Smooth muscle cell (in vitro differentiated cells): ENCODE data around the gene SSNA1. TPM values are rescaled to one million over a fixed set of nuclear protein-coding genes. Genes with fewer than 3 reads are reported as not detected.

ENCODE experiments used
- DNase-seq: peaks from one replicate; lab custom pipeline; 2025; ENCODE audit not compliant: unreplicated experiment; lab: John Stamatoyannopoulos, UW
- H2AFZ ChIP-seq: fragments of 200-600 bp; sonication (generic); 2 replicates; pipeline ENCODE4 v1.6.0; 2016; ENCODE audit warnings: antibody characterized with exemption, low read depth, mild to moderate bottlenecking
- H3F3A ChIP-seq: fragments of 200-600 bp; sonication (generic); 2 replicates; pipeline ENCODE4 v1.6.0; 2017; ENCODE audit warnings: antibody characterized with exemption, low read depth
- H3K27ac ChIP-seq: fragments of 200-600 bp; sonication (generic); 2 replicates; pipeline ENCODE4 v1.5.1; 2016; ENCODE audit warnings: low read depth, mild to moderate bottlenecking
- H3K27me3 ChIP-seq: fragments of 200-600 bp; sonication (generic); 2 replicates; pipeline ENCODE4 v1.6.1; 2016; ENCODE audit warnings: low read depth, mild to moderate bottlenecking
- H3K36me3 ChIP-seq: fragments of 200-600 bp; sonication (generic); 2 replicates; pipeline ENCODE4 v1.5.1; 2016; ENCODE audit warnings: low read depth
- H3K4me1 ChIP-seq: fragments of 200-600 bp; sonication (generic); 2 replicates; pipeline ENCODE4 v1.5.1; 2016; ENCODE audit warnings: low read depth
- H3K4me2 ChIP-seq: fragments of 200-600 bp; sonication (generic); 2 replicates; pipeline ENCODE4 v1.6.0; 2016; ENCODE audit warnings: mild to moderate bottlenecking
- H3K4me3 ChIP-seq: fragments of 200-600 bp; sonication (generic); 2 replicates; pipeline ENCODE4 v1.5.1; 2016; ENCODE audit warnings: mild to moderate bottlenecking
- H3K79me2 ChIP-seq: fragments of 200-600 bp; sonication (generic); 2 replicates; pipeline ENCODE4 v1.6.0; 2016; ENCODE audit warnings: low read depth, mild to moderate bottlenecking
- H3K9ac ChIP-seq: fragments of 200-600 bp; sonication (generic); 2 replicates; pipeline ENCODE4 v1.6.0; 2016; ENCODE audit warnings: low read depth
- H3K9me3 ChIP-seq: fragments of 200-600 bp; sonication (generic); replicated peaks from 2 replicates; pipeline ENCODE4 v1.5.1; 2016; ENCODE audit warnings: low read depth
- H4K20me1 ChIP-seq: fragments of 200-600 bp; sonication (generic); 2 replicates; pipeline ENCODE4 v1.6.0; 2016; ENCODE audit warnings: low read depth
- CTCF ChIP-seq: fragments of 200-600 bp; sonication (generic); IDR thresholded peaks from 2 replicates; pipeline ENCODE4 v1.5.1; 2017; ENCODE audit warnings: borderline replicate concordance, mild to moderate bottlenecking, antibody characterized with exemption; ENCODE audit not compliant: insufficient read depth, poor library complexity, severe bottlenecking
- WGBS: methylation state at CpG from one replicate; pipeline ENCODE4 v1.1.7; 2016; ENCODE audit warnings: low lambda C conversion rate; 5-methylcytosine and 5-hydroxymethylcytosine counted together
- polyA plus RNA-seq: library from polyadenylated mRNA; unstranded; fragments of >200 nt; fragmentation: Nextera tagmentation; extraction: Ambion mirVana; gene quantifications from 2 replicates; pipeline ENCODE4 v1.2.1, GENCODE V29; 2016
- total RNA-seq: library from RNA; depleted of rRNA; stranded (reverse); fragments of >200 nt; gene quantifications from 2 replicates; pipeline ENCODE4 v1.2.3, GENCODE V29; 2014

Gene SSNA1
- total and polyA plus RNA-seq, 2 experiments from 2014 or later, result 69.5 to 84.9 TPM

- no peak overlapping the region for H3K27ac ChIP-seq
- no peaks in the 10 kb centered on the region for H3K4me1 ChIP-seq
- H3K27me3 ChIP-seq, result no peaks in the 10 kb centered on the region
- H3K9me3 ChIP-seq, result no peaks in the 10 kb centered on the region
- no peak overlapping the region for H2AFZ ChIP-seq
- H4K20me1 ChIP-seq, result no peaks in the 10 kb centered on the region
- H3F3A ChIP-seq, result no peaks in the 10 kb centered on the region
- no peak overlapping the region for H3K4me3 ChIP-seq
- no peak overlapping the region for H3K4me2 ChIP-seq
- H3K79me2 ChIP-seq, result no peaks in the 10 kb centered on the region
- H3K36me3 ChIP-seq, result no peaks in the 10 kb centered on the region
- no peak for TF ChIP-seq CTCF
- WGBS, result 97% methylated on average over 22 of the region's 22 CpGs
- DNase-seq, result no peak
- no peak overlapping the region for H3K9ac ChIP-seq
Measured at GRCh38 chr9:137215196-137215986, 26.9 kb downstream of the SSNA1 start.

GRCh38 chr9:137216188-137216965 is 27.9 kb downstream of the SSNA1 start:
- TF ChIP-seq CTCF, result no peak
- DNase-seq, result no peak
- peak overlapping the region; percentile 70 for H3K4me2 ChIP-seq
- H3K9me3 ChIP-seq, result no peaks in the 10 kb centered on the region
- H3K4me3 ChIP-seq, result no peak overlapping the region
- 93% methylated on average over 25 of the region's 30 CpGs for WGBS
- no peaks in the 10 kb centered on the region for H3K36me3 ChIP-seq
- H4K20me1 ChIP-seq, result no peaks in the 10 kb centered on the region
- no peak overlapping the region for H2AFZ ChIP-seq
- no peaks in the 10 kb centered on the region for H3K27me3 ChIP-seq
- no peaks in the 10 kb centered on the region for H3K79me2 ChIP-seq
- no peaks in the 10 kb centered on the region for H3F3A ChIP-seq
- no peak overlapping the region for H3K27ac ChIP-seq
- no peak overlapping the region for H3K9ac ChIP-seq
- no peaks in the 10 kb centered on the region for H3K4me1 ChIP-seq

- no peak for TF ChIP-seq CTCF
- Histone ChIP-seq H3K4me2 (peak overlapping the region; percentile 70), H3K79me2 (no peaks in the 10 kb centered on the region), H3K36me3 (no peaks in the 10 kb centered on the region), H3K27ac (peak overlapping the region; percentile 19), H3K27me3 (no peaks in the 10 kb centered on the region), H3K9me3 (no peaks in the 10 kb centered on the region), H3K4me3 (peak overlapping the region; percentile 28), H3K4me1 (peaks cover 3% of the 10 kb centered on the region), H3K9ac (no peak overlapping the region), H2AFZ (no peak overlapping the region), H4K20me1 (no peaks in the 10 kb centered on the region), H3F3A (no peaks in the 10 kb centered on the region)
- WGBS, result 52% methylated on average over 33 of the region's 36 CpGs
- peak; percentile 21 for DNase-seq
Measured at GRCh38 chr9:137217276-137218211, 29.1 kb downstream of the SSNA1 start.
